Lung microvascular endothelial cell (primary cell): Measurements from ENCODE around the gene METAP1D. TPM values are rescaled to one million over a fixed set of nuclear protein-coding genes. Genes with fewer than 3 reads are reported as not detected.
A peak's percentile ranks its signal among the peaks of the same experiment; 100 is the strongest.

Experiments
- DNase-seq, 2 donors: peaks; one replicate each; pipeline versions ENCODE4 v3.0.0 to v3.0.0-alpha.2; 2010; ENCODE audit warnings: low read depth in 2 of 2
- total RNA-seq: library from RNA; depleted of rRNA; stranded (reverse); fragments of >200 nt; gene quantifications from 2 replicates; pipeline ENCODE4 v1.2.1, GENCODE V29; 2014

METAP1D gene
- total RNA-seq, 1 donor from 2014 or later = 1.6 TPM

- DNase-seq = no peak
Measured at GRCh38 chr2:172091000-172091641, 91.4 kb downstream of the METAP1D start.

GRCh38 chr2:172091761-172092566, 92.2 kb downstream of the METAP1D start:
- no peak for DNase-seq

GRCh38 chr2:172092716-172093415, 93.1 kb downstream of the METAP1D start:
- DNase-seq = no peak

GRCh38 chr2:172093416-172094293, 93.9 kb downstream of the METAP1D start:
- no peak for DNase-seq

GRCh38 chr2:172094294-172095145, 94.8 kb downstream of the METAP1D start:
- DNase-seq = peak in 1 of 2 donors; percentile 29

DNA sequence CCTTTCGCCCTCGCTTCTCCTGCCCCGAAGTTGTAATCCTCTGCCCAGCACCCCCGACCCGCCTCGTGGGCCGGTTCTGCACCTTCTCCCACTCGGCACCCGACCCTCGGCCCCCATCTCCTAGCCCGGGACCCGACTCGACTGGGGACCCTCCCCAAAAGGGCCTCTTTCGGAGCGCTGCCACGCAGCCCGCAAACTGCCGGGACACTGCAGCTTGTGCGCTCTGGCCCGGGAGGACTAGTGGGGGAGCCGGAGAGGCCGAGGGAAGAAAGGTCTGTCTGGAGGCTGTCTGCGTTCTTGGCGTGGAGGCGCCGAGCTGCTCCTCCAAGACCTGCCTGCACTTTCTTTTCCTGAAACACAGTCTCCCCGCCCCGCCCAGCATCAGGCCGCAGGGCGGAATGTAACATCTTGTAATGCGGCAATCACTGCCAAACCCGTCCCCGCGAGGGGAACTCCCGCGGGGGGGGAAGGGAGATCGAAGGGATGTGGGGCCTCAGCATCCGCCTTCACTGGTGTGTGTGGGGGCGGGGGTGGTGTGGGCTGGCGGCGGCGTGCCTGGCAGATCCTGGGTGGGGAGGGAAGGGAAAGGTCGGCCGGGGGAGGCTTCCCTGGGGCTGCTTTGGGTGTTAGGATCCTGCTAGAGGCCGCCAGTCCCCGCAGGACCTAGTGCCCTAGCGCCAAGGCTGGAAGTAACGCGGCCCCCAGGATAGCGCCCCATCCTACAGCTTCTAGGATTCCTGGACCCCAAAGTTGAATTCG, 95.6 kb downstream of the METAP1D start:
- DNase-seq = peak in 1 of 2 donors; percentile 59

DNA sequence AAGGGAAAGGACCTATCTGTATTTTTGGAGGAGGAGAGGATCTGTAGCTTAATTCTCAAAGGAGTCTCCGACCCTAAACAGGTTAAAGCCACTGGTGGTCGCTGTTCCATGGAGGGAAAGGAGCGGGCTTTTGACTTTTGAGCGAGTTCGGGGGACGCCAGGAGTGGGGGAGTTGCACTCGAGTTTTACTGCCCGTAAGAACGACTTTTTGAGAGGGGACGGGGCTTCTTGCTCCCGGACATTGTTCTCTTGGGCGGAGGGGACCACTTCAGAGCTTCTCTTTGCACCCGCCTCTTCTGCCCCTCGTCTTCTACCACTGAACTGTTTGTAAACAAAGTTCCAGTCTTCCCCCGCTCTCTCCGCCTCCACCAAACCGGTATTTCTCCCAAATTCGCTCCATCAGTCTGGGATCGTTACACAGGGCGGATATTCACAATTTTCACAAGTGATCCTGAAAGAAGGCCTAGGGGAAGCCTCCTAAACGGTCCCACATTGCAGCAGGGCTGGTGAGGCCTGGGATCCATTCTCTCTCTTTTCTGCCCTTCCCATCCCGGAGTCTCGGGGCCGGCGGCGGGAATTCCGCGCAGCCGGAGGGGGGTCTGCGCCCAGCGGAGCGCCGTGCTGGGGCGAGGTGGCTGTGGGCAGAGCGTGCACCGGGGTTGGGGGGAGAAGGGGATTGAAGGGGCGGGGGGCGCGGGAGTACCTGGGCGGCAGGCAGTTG, 96.3 kb downstream of the METAP1D start:
- no peak for DNase-seq

DNA sequence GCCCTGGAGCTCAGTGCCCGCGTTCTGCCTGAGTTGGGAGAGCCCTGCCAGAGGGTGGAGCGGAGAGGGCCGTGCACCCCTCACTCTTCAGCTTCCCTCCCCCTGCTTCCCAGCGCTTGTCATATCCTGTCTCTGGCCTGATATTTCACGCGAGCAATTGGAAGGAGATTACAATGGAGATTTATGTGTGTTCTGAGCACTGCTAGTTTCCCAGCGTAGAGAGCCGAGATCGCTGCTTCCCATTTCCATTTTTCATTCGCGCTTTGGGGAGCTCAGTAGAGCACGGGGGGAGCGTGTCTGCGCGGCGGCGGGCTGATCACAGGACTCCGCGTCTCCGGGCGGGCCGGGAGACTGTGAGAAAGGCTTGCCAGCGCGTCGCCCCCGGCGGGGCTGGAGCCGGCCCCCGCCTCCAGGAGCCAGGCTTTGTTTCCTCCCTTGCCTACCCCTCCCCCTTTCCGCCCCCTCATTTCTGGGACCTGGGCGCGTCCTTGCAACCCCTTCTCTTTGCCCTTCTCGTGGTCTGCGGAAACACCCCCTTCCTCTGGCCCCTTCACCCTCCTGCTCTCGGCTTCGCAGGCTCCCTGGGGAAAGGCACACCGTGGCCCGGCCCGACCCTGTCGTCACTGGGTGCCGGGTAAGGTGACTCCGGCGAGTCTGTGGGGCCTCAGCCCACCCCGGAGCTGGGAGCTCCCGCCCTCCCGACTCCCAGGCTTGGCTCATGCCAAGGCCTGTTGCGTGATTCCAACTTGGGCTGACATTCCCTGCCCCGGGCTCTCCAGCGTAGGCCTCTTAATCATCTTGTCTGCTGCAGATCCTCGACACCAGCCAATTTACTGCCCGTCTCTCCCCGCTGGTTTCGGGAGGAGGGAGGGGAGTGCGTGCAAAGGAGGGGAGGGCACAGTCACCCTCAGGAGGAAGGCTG, 97.1 kb downstream of the METAP1D start:
- peak in 1 of 2 donors; percentile 58 for DNase-seq

- no peak for DNase-seq
Measured at GRCh38 chr2:172097557-172098131, 97.9 kb downstream of the METAP1D start.

DNA sequence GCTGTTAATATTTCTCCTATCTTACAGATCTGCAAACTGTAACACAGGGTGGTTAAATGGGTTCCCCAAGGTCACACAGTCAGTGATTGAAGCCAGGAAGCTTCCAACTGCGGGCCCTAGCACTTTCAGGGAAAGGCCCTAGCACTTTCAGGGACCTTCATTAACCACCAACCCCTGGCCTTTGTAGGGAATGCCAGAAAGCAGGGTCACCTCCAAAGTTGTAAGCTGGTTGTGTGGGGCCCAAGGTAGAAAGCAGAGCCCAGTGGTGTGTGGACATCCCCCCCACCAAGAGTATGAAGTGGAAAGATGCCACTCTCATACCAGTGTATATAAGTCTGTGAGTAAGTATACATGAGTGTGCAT, 98.5 kb downstream of the METAP1D start:
- no peak for DNase-seq

DNA sequence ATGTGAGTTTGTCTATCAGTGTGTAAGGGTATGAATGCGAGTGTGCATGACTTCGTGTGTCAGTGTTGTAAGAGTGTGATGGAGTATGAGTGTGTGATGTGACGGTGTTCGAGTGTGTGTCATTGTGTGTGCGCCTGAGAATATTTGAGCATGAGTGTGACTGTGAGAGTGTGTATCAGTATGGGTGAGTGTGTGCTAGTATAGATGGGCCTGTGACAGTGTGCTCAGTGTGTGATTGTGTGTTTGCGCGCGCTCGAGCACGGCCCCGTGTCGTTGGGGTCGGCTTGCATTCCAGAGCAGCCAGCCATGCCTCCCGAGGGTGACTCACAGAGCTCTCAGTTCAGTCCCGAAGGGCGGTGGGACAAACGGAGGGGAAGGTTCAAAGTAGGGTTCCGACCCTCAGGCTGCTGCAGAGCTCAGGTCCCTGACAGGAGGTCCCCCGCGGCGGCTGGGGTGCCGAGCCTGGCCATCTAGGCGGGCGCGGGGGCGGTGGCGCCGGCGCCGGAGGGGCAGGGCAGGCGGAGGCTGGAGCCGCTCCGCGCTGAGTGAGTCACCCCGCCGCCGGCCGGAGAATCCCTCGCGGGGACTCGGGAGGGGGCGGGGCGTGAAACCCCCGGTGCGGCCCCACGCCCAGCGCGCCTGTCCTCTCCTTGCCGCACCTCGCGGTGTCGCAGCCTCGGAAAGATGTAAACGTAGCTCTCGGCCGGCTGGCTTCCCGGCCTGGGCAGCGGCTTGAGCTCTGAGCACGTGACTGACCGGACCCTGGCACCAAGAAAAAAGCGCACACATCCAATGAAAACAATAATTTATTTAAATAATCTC, 99.1 kb downstream of the METAP1D start:
- DNase-seq = peak; percentile 50 to 66

- DNase-seq = no peak
Measured at GRCh38 chr2:172099472-172100079, 99.8 kb downstream of the METAP1D start.

DNA sequence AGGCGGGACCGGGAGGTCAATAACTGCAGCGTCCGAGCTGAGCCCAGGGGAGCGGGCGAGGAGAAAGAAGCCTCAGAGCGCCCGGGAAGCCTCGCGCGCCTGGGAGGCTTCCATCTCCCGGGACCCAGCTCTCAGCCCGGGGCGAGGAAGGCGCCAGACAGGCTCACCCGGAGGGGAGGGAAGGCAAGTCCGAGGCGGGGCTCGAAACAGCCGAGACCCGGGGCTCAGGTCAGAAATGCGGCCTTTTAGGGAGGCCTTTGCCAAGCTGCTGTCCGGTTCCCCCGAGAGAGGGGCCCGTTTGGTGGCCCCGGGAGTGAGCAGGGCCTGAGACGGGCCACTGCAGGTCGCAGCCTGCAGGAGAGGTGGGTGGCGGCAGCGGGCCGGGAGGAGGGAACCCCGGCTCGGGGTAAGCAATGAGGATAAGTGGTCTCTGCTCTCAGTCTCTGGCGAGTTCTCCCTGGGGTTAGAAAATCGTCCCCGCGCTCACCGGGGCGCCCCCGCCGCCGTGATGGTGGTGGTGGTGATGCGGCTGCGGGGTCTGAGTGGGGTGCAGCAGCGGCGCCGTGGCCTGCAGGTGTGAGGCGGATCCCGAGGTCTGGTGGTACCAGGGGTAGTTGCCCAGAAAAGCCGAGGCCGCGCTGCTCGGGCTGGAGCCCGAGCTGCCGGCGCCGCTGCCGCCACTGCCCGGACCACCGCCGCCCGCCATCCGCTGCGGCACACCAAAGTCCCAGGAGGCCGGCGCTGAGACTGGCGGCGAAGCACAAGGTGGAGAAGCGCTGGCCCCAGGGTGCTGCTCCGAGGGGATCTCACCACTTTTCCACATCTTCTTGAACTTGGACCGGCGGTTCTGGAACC, 100.6 kb downstream of the METAP1D start:
- DNase-seq = no peak

DNA sequence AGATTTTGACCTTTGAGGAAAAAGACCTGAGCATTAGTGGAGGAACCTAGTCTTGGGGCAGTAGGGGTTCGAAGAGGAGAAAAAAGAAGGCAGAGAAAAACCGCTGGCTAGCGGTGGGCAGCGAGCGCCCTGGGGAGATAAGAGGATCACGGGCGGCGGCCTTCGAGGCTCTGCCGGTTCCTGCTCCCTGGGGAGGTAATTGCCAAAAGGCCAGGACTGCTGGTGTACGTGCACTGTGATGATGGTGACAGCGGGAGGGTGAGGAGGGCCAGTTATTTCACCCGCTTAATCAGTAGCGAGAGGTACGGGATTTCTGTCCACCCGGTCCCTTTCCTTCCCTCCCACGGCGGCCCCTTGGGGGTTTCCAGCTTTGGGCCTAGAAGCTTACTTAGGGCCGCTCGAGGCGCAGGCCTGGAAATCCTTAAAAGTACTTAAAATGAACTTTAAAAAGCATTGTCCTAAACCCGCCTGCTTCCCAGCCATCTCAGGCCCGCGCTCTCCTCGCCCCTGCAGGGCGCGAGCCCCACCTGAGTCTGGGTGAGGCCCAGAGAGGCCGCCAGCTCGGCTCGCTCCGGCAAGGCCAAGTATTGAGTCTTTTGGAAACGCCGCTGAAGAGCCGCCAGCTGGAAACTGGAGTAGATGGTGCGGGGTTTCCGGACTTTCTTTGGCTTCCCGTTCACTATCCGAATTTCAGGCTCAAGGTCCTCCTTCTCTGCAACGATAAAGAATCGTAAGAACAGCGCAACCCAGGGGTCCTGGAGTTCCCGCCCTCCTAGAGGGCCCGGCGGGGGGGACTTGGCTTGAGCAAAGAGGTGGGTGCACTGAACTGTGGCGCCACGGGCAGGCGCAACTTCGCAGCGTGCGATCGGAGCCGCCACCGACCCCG, 101.4 kb downstream of the METAP1D start:
- no peak for DNase-seq
